Dermis microvascular lymphatic vessel endothelial cell (primary cell): ENCODE data around the gene CPNE5. TPM values are rescaled to one million over a fixed set of nuclear protein-coding genes. Genes with fewer than 3 reads are reported as not detected.

ENCODE experiments used
- DNase-seq, 2 donors: peaks; one replicate each; pipeline versions ENCODE4 v3.0.0 to v3.0.0-alpha.2; 2010; ENCODE audit warnings: low read depth in 2 of 2
- total RNA-seq: library from RNA; depleted of rRNA; stranded (reverse); fragments of >200 nt; gene quantifications from 2 replicates; pipeline ENCODE4 v1.2.1, GENCODE V29; 2014

Gene CPNE5
- total RNA-seq, 1 donor from 2014 or later = 5.0 TPM

- DNase-seq = no peak
Measured at GRCh38 chr6:36793913-36794712, 45.1 kb downstream of the CPNE5 start.

- DNase-seq = no peak
Measured at GRCh38 chr6:36793296-36793912, 45.8 kb downstream of the CPNE5 start.

- DNase-seq = no peak
Measured at GRCh38 chr6:36791521-36792135, 47.6 kb downstream of the CPNE5 start.

GRCh38 chr6:36791085-36791484 lies 48.2 kb downstream of the CPNE5 start:
- no peak for DNase-seq

GRCh38 chr6:36788768-36789167 lies 50.5 kb downstream of the CPNE5 start:
- DNase-seq = peak in 1 of 2 donors; percentile 17

- DNase-seq = no peak
Measured at GRCh38 chr6:36788186-36788585, 51.1 kb downstream of the CPNE5 start.

- DNase-seq = no peak
Measured at GRCh38 chr6:36787210-36787609, 52.0 kb downstream of the CPNE5 start.

GRCh38 chr6:36786055-36786675 lies 53.1 kb downstream of the CPNE5 start:
- no peak for DNase-seq

- no peak for DNase-seq
Measured at GRCh38 chr6:36784376-36784636, 54.9 kb downstream of the CPNE5 start.

- DNase-seq = no peak
Measured at GRCh38 chr6:36783603-36784375, 55.5 kb downstream of the CPNE5 start.

GRCh38 chr6:36781669-36782068 lies 57.6 kb downstream of the CPNE5 start:
- no peak for DNase-seq

- no peak for DNase-seq
Measured at GRCh38 chr6:36780442-36781177, 58.6 kb downstream of the CPNE5 start.

- DNase-seq = no peak
Measured at GRCh38 chr6:36779227-36779626, 60.0 kb downstream of the CPNE5 start.

- DNase-seq = no peak
Measured at GRCh38 chr6:36777801-36778200, 61.4 kb downstream of the CPNE5 start.

- no peak for DNase-seq
Measured at GRCh38 chr6:36776167-36776566, 63.1 kb downstream of the CPNE5 start.

- DNase-seq = no peak
Measured at GRCh38 chr6:36774331-36774730, 64.9 kb downstream of the CPNE5 start.

- DNase-seq = no peak
Measured at GRCh38 chr6:36772397-36772796, 66.8 kb downstream of the CPNE5 start.

- DNase-seq = no peak
Measured at GRCh38 chr6:36771145-36771544, 68.1 kb downstream of the CPNE5 start.

GRCh38 chr6:36769676-36770499 lies 69.4 kb downstream of the CPNE5 start:
- DNase-seq = peak in 1 of 2 donors; percentile 55

GRCh38 chr6:36769183-36769675 lies 70.0 kb downstream of the CPNE5 start:
- no peak for DNase-seq
